OCI-LY3 (cell line): Measurements from ENCODE around the gene SCAF8.

ENCODE experiments used
- H2AFZ ChIP-seq: fragments of 200-600, 300-600 bp; shearing (Covaris generic); 2 replicates; pipeline ENCODE4 v1.6.0; 2014; ENCODE audit warnings: antibody characterized with exemption, low read depth, low read length
- H3K27ac ChIP-seq: fragments of 200-600, 300-600 bp; sonication (generic); 2 replicates; pipeline ENCODE4 v1.5.1; 2014; ENCODE audit warnings: mild to moderate bottlenecking, low read length, moderate library complexity, mixed read lengths
- H3K27me3 ChIP-seq: fragments of 200-600, 300-600 bp; sonication (generic); 2 replicates; pipeline ENCODE4 v1.6.1; 2014; ENCODE audit warnings: low read depth, low read length, mixed read lengths
- H3K36me3 ChIP-seq: fragments of 200-600, 300-600 bp; sonication (generic); replicated peaks from 2 replicates; pipeline ENCODE3; 2014; ENCODE audit warnings: low read depth, low read length, mixed read lengths
- H3K4me1 ChIP-seq: fragments of 300-600, 200-600 bp; sonication (generic); 2 replicates; pipeline ENCODE4 v1.6.1; 2014; ENCODE audit warnings: low read length, mixed read lengths
- H3K4me2 ChIP-seq: fragments of 200-600, 300-600 bp; sonication (generic); 2 replicates; pipeline ENCODE4 v1.6.1; 2014; ENCODE audit warnings: low read length, mixed read lengths
- H3K4me3 ChIP-seq: fragments of 300-600, 200-600 bp; sonication (generic); 2 replicates; pipeline ENCODE4 v1.5.1; 2014; ENCODE audit warnings: antibody characterized with exemption, mild to moderate bottlenecking, low read length, moderate library complexity
- H3K79me2 ChIP-seq: fragments of 300-600, 200-600 bp; shearing (Covaris generic); 2 replicates; pipeline ENCODE4 v1.6.1; 2014; ENCODE audit warnings: mild to moderate bottlenecking, low read length, mixed read lengths
- H3K9ac ChIP-seq: fragments of 300-600, 200-600 bp; shearing (Covaris generic); 2 replicates; pipeline ENCODE4 v1.6.0; 2014; ENCODE audit warnings: mild to moderate bottlenecking, low read length, moderate library complexity
- H3K9me3 ChIP-seq: fragments of 200-600, 300-600 bp; shearing (Covaris generic); 2 replicates; pipeline ENCODE4 v1.6.1; 2014; ENCODE audit warnings: low read length, mixed read lengths; ENCODE audit not compliant: insufficient read depth
- H4K20me1 ChIP-seq: fragments of 200-600, 300-600 bp; sonication (generic); 2 replicates; pipeline ENCODE4 v1.6.1; 2016; ENCODE audit warnings: low read length, mixed read lengths; ENCODE audit not compliant: insufficient read depth
- CTCF ChIP-seq: fragments of 200-600, 300-600 bp; sonication (generic); IDR thresholded peaks from 2 replicates; pipeline ENCODE4 v1.5.1; 2014; ENCODE audit warnings: antibody characterized with exemption, low read length, low read depth
- EZH2phosphoT487 ChIP-seq: fragments of 200-600 bp; shearing (Covaris generic); IDR thresholded peaks from 2 replicates; pipeline ENCODE4 v1.6.1; 2018; ENCODE audit warnings: antibody characterized with exemption, mixed run types, low read depth

The SCAF8 gene

GRCh38 chr6:154815938-154816820 lies 83.0 kb downstream of the SCAF8 start:
- no peak overlapping the region for H2AFZ ChIP-seq
- no peak overlapping the region for H3K9ac ChIP-seq
- H3K4me1 ChIP-seq, result peaks cover 15% of the 10 kb centered on the region
- H3K79me2 ChIP-seq, result no peaks in the 10 kb centered on the region
- no peak overlapping the region for H3K4me2 ChIP-seq
- no peak overlapping the region for H3K27ac ChIP-seq
- H3K4me3 ChIP-seq, result no peak overlapping the region
- H3K9me3 ChIP-seq, result no peaks in the 10 kb centered on the region
- H3K36me3 ChIP-seq, result peaks cover 39% of the 10 kb centered on the region
- H3K27me3 ChIP-seq, result no peaks in the 10 kb centered on the region
- no peak for TF ChIP-seq EZH2phosphoT487
- no peak for TF ChIP-seq CTCF
- H4K20me1 ChIP-seq, result no peaks in the 10 kb centered on the region

DNA sequence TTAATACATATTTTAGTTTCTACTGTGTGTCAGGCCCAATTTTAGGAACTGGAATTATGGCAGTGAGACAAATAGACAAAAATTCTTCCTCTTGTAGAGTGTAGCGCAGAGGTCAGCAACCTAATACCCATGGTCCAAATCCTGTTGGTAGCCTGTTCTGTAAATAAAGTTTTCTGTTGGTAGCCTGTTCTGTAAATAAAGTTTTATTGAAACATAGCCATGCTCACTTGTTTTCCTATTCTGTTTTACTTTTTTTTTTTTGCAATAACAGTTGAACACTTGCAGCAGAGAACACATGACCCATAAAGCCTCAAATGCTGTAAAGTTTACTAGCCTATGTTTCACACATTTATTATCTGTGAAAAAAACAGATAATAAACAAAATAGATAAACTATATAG lies 87.9 kb downstream of the SCAF8 start:
- no peak overlapping the region for H2AFZ ChIP-seq
- no peaks in the 10 kb centered on the region for H3K27me3 ChIP-seq
- 0 out of 2 replicates have a peak, but pooled peaks cover 3% of the 10 kb centered on the region for H3K79me2 ChIP-seq
- peaks cover 24% of the 10 kb centered on the region for H3K36me3 ChIP-seq
- H3K9me3 ChIP-seq, result no peaks in the 10 kb centered on the region
- no peak overlapping the region for H3K27ac ChIP-seq
- no peaks in the 10 kb centered on the region for H4K20me1 ChIP-seq
- H3K4me1 ChIP-seq, result no peaks in the 10 kb centered on the region
- H3K9ac ChIP-seq, result no peak overlapping the region
- no peak overlapping the region for H3K4me3 ChIP-seq
- no peak overlapping the region for H3K4me2 ChIP-seq
- TF ChIP-seq EZH2phosphoT487, result no peak
- no peak for TF ChIP-seq CTCF

- no peak overlapping the region for H3K9ac ChIP-seq
- H3K4me1 ChIP-seq, result no peaks in the 10 kb centered on the region
- H3K4me3 ChIP-seq, result no peak overlapping the region
- no peak overlapping the region for H3K27ac ChIP-seq
- H3K36me3 ChIP-seq, result peaks cover 18% of the 10 kb centered on the region
- no peaks in the 10 kb centered on the region for H4K20me1 ChIP-seq
- no peaks in the 10 kb centered on the region for H3K9me3 ChIP-seq
- TF ChIP-seq CTCF (no peak), EZH2phosphoT487 (no peak)
- no peak overlapping the region for H2AFZ ChIP-seq
- H3K79me2 ChIP-seq, result 0 out of 2 replicates have a peak, but pooled peaks cover 3% of the 10 kb centered on the region
- H3K27me3 ChIP-seq, result no peaks in the 10 kb centered on the region
- H3K4me2 ChIP-seq, result no peak overlapping the region
These were observed 88.4 kb downstream of the SCAF8 start for GRCh38 chr6:154821638-154822037.

- H3K27ac ChIP-seq, result no peak overlapping the region
- H3K36me3 ChIP-seq, result peaks cover 10% of the 10 kb centered on the region
These were observed 89.8 kb downstream of the SCAF8 start for GRCh38 chr6:154822947-154823558.

More at GRCh38 chr6:154822947-154823558, 89.8 kb downstream of the SCAF8 start:
- no peak for TF ChIP-seq EZH2phosphoT487
- H3K9ac ChIP-seq, result no peak overlapping the region
- no peaks in the 10 kb centered on the region for H3K27me3 ChIP-seq
- no peak overlapping the region for H3K4me3 ChIP-seq
- H2AFZ ChIP-seq, result no peak overlapping the region
- 0 out of 2 replicates have a peak, but pooled peaks cover 3% of the 10 kb centered on the region for H3K79me2 ChIP-seq
- H3K9me3 ChIP-seq, result no peaks in the 10 kb centered on the region
- no peaks in the 10 kb centered on the region for H4K20me1 ChIP-seq
- H3K4me2 ChIP-seq, result no peak overlapping the region
- no peaks in the 10 kb centered on the region for H3K4me1 ChIP-seq
